Measurements from ENCODE around the gene PPP5C.
"Not testable (repeated sequence)": the region's sequence is repeated elsewhere in the genome, so short reads cannot be mapped to it uniquely, and the experiment has no call there.

PPP5C gene

GRCh38 chr19:46404753-46405468, 58.0 kb downstream of the PPP5C start:
- DNase-seq (ENCODE audit: insufficient read length, low spot score) (no peak), FAIRE-seq (no peak)

- FAIRE-seq (no peak), DNase-seq (ENCODE audit: insufficient read length, low spot score) (no peak)
Observed at GRCh38 chr19:46406976-46407375, 60.1 kb downstream of the PPP5C start.

GRCh38 chr19:46407856-46408663, 61.2 kb downstream of the PPP5C start:
- DNase-seq (ENCODE audit: insufficient read length, low spot score) = no peak

GRCh38 chr19:46408664-46409039, 61.8 kb downstream of the PPP5C start:
- DNase-seq (ENCODE audit: insufficient read length, low spot score) = no peak
- no peak for FAIRE-seq

More at GRCh38 chr19:46407856-46408663, 61.2 kb downstream of the PPP5C start:
- peak; percentile 13 for FAIRE-seq

- no peak for FAIRE-seq
- DNase-seq (ENCODE audit: insufficient read length, low spot score) = no peak
Observed at GRCh38 chr19:46409191-46409590, 62.3 kb downstream of the PPP5C start.

- no peak for FAIRE-seq
- DNase-seq (ENCODE audit: insufficient read length, low spot score) = no peak
Observed at GRCh38 chr19:46410205-46411087, 63.6 kb downstream of the PPP5C start.

GRCh38 chr19:46411088-46411924, 64.4 kb downstream of the PPP5C start:
- FAIRE-seq (no peak), DNase-seq (ENCODE audit: insufficient read length, low spot score) (no peak)

- FAIRE-seq (no peak), DNase-seq (ENCODE audit: insufficient read length, low spot score) (no peak)
Observed at GRCh38 chr19:46411925-46412649, 65.2 kb downstream of the PPP5C start.

GRCh38 chr19:46412650-46413261, 65.9 kb downstream of the PPP5C start:
- DNase-seq (ENCODE audit: insufficient read length, low spot score) = no peak
- FAIRE-seq = no peak

- FAIRE-seq = peak; percentile 70
- DNase-seq (ENCODE audit: insufficient read length, low spot score) = peak; percentile 83
Observed at GRCh38 chr19:46413262-46414031, 66.6 kb downstream of the PPP5C start, which contains the start of gene CCDC8. Gene CCDC8 (minus strand): TSS chr19:46413564. CDS start chr19:46412810, 754 bp downstream.

GRCh38 chr19:46414899-46415298, 68.0 kb downstream of the PPP5C start:
- DNase-seq (ENCODE audit: insufficient read length, low spot score); FAIRE-seq: not testable (repeated sequence)

GRCh38 chr19:46415804-46416709, 69.2 kb downstream of the PPP5C start:
- DNase-seq (ENCODE audit: insufficient read length, low spot score) = peak; percentile 88
- FAIRE-seq = peak; percentile 74

- DNase-seq (ENCODE audit: insufficient read length, low spot score) = no peak
- FAIRE-seq = no peak
Observed at GRCh38 chr19:46420056-46420455, 73.2 kb downstream of the PPP5C start.

GRCh38 chr19:46422344-46422743, 75.5 kb downstream of the PPP5C start:
- FAIRE-seq (no peak), DNase-seq (ENCODE audit: insufficient read length, low spot score) (no peak)

GRCh38 chr19:46423188-46423587, 76.3 kb downstream of the PPP5C start:
- no peak for FAIRE-seq
- DNase-seq (ENCODE audit: insufficient read length, low spot score) = no peak

GRCh38 chr19:46426035-46426505, 79.2 kb downstream of the PPP5C start:
- FAIRE-seq = no peak
- no peak for DNase-seq (ENCODE audit: insufficient read length, low spot score)

All from HTR-8/SVneo (cell line).